Measurements from ENCODE around the gene DNAJC8.

DNA sequence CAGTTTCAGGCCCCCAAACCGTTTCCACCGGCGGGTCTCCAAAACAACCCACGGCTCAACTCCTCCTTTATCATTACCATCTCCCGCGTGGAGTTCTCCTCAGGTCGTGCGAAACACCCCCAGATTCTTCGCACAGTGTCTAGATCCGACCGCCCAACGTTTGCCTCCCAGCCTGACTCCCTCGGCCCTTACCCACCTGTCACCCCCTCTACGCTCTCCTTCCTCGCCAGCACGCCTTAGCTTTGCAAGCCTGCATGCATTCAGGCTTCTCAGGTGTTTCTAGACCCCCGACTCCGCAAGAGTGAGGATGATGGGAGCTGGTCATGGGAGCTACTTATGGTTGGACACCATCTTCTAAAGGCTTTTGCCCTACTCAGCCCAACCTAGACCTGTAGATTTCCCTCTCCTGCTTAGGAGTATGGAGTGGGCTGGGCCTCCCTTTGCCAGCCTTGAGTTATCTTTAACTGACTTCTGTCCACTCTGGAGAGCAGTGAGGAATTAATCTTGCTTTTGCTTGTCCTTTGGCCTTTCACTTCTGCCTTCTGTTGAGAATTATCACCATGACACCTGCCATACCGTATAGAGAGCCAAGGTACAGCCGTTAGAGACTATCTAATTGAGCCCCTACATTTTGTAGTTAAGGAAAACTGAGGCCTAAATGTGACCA is 4.0 kb upstream of the DNAJC8 start:
- no peak for TF ChIP-seq CTCF (IDR thresholded peaks at IDR 0.05)
- no peak for TF ChIP-seq REST (IDR thresholded peaks at IDR 0.05; ENCODE audit: insufficient read depth in 1 of 2, low read depth in 2 of 2, low read length in 1 of 2)

All from Panc1 (cell line).